SK-N-SH (cell line): Measurements from ENCODE around the gene TRAF2.

Experiments used
- CTCF ChIP-seq: fragments of 200-600 bp; sonication (generic); IDR thresholded peaks from 2 replicates; pipeline ENCODE4 v1.6.1; 2017; ENCODE audit warnings: antibody characterized with exemption, mild to moderate bottlenecking, moderate library complexity
- POLR2AphosphoS5 ChIP-seq: IDR thresholded peaks from 2 replicates; pipeline ENCODE4 v1.6.1; 2012; ENCODE audit warnings: low read depth, low read length
- REST ChIP-seq: IDR thresholded peaks from 2 replicates; pipeline ENCODE4 v1.6.1; 2012; ENCODE audit warnings: mild to moderate bottlenecking, low read depth, low read length, moderate library complexity
- TEAD4 ChIP-seq: IDR thresholded peaks from 2 replicates; pipeline ENCODE4 v1.4.0; 2012; ENCODE audit warnings: mild to moderate bottlenecking, borderline replicate concordance; ENCODE audit not compliant: insufficient read depth
- TF ChIP-seq, protein P1 (sequence below): IDR thresholded peaks from 2 replicates; pipeline ENCODE4 v1.4.0; 2012; ENCODE audit warnings: low read depth

- no peak for TF ChIP-seq CTCF
- TF ChIP-seq, protein P1, sequence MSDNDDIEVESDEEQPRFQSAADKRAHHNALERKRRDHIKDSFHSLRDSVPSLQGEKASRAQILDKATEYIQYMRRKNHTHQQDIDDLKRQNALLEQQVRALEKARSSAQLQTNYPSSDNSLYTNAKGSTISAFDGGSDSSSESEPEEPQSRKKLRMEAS = no peak
- no peak for TF ChIP-seq TEAD4
- TF ChIP-seq POLR2AphosphoS5 = no peak
- no peak for TF ChIP-seq REST
These were observed 88.7 kb downstream of the TRAF2 start for GRCh38 chr9:136974817-136975535.
